NAMALWA (cell line): Measurements from ENCODE around the gene CRNN.

ENCODE experiments used
- DNase-seq: peaks from one replicate; pipeline ENCODE4 v3.0.0-alpha.2; 2015; ENCODE audit warnings: low spot score

Gene CRNN

DNA sequence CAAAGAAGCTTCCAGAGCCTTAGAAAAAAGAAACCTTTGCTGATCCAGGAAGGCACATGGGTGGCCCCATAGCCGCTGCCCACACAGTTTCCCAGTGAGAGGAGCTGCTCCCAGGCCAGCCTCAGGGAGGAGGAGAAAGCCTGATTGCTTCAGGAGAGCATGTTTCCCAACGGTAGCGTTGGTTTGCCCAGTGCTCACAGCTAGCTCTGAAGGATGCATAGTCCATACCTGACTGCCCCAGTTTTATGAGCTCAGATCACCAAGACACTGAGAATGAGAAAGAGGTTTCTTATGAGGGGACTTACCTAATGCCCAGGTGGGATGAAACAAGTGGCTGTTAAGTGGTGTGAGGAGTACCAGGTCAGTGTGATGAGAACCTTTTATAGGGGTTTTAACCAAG lies at the start of gene CRNN:
TSS of gene CRNN (minus strand) at position 355 of the 400 bp plus-strand sequence. CDS start 2,030 bp downstream, outside the sequence.
- DNase-seq: no peak

DNA sequence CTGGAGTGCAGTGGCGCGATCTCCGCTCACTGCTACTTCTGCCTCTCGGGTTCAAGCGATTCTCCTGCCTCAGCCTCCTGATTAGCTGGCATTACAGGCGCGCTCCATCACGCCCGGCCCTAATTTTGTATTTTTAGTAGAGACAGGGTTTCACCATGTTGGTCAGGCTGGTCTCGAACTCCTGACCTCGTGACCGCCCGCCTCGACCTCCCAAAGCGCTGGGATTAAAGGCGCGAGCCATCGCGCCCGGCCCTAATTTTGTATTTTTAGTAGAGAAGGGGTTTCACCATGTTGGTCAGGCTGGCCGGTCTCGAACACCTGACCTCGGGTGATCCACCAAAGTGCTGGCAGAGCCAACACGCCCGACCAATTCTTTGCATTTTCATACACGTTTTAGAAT lies 48.6 kb upstream of the CRNN start:
- no peak for DNase-seq

DNA sequence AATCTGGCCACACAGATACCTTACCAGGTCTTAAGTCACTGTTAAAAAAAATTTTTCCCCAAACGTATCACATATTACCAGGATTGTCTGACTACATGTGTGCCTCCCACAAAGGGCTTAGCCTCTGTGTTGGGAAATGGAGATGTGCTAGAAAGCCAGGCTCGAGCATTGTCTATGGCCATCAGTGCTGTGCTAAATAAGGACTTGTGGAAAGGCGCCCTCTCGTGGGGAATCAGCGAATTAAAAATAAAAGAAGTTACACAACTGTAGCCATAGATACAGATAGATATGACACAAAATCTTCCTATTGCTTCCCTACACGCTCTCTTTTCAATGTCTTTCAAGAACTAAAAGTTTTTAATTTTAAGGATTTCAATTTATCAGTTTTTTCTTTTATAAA lies 47.5 kb upstream of the CRNN start:
- DNase-seq: peak; percentile 85

DNA sequence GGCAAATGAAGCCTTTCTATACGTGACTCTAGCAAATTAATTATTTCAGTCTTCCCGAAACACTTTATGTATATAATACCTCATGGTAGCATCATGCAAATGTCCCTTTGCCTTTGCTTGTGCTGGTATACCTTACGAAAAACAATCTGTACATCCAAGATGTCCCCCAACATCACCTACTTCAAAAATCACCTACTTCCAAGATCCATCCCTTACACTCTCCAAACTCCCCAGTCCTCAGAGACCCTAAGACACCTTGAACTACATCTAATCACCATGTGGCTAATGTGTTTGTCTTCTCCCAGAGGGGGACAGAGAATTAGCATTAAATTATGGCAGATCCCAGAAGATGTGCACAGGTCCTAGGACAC lies 46.5 kb upstream of the CRNN start:
- no peak for DNase-seq

DNA sequence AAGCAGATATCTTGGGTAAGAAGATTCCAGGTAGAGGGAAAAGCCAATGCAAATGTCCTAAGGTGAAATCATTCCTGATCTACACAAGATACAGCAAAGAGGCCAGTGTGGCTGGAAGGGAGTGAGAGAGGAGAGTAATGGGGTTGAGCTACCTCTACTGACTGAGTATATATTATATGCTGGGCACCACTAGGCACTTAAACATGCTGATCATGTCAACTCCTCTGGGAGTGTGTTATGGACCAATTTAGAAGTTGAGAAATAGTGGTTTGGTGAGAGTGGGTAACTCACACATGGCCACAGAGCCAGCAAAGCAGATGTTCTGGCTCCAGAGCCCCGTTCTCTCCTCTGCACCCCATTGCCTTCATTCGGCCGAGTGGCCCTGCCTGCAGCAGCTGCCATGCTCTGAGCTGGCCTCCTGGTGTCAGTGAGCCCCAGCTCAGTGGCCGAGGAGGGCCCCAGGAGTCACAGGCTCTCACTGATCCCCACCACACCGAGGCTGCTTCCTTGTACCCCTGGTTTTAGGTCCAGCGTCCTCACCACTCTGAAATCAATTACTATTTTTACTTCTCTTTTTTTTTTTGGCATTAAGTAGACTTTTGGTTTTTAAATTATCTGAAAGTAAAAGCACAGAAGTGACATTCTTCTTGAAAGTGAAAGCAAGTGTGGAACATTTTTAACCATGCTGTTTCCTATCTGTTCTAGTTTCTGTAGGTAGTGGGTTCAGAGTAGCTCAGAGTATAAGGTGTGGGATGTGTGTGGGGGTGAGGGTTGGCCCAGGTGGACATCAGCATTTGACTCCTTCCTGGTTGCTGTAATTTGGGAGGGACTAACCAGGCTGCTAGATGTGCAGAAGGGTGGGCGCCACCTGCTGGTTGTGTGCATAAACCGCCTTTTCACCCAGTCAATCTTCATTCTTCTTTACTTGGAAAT lies 45.8 kb upstream of the CRNN start:
- peak; percentile 84 for DNase-seq

DNA sequence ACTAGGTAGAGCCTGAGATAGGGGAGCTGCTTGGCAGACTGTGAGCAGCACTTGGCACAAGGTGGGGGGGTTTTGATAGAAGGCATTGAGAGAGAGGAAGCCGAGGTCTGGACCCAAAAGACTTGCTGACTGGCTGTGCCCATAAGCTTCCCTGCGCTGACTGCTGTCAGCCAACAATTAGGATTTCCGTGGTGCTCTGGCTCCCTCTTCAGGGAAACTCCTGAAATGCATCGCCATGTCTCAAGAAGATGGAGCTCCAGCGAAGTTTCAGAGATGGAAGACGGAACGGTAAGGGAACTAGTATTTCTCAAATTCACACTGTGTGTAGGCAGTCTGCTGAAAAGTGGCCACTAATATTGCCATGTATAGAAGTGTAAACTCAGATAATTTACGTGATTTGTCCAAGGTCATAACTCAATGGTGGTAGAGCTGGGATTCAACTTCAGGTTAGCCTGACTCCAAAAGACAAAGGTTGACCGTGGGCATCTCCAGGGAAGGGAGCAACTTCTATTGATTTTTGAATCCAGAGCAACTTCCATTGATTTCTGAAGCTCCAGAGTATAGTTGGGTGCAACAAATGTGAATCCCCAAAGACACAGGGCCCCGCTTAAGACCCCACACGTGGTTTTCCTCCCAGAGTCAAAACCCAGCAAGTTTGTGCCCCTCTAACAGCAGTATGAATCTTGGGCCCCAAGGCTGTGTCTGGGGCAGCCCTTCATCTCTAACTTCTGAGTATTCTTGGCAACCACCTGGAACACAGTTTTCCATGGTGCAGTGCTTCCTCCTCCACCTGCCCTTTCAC lies 44.5 kb upstream of the CRNN start:
- DNase-seq: peak; percentile 91

DNA sequence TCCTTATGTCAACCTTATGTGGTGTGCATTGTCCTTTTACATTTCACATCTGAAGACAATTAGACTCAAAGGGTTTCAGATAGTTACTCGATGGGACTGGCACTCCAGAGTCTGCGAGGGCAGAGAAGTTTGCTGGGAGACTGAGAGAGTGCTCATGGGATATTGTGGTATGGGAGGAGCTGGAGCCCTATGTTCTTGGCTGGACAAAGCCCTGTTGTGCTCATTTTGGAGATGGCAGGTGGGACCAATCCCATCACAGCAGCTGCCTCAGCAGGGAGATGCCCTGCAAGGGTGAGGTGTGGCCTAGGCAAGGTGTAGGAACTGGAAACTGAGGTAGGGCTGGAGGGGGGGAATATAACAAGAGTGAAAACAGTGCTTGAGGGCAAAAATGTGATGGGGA lies 43.5 kb upstream of the CRNN start:
- no peak for DNase-seq

DNA sequence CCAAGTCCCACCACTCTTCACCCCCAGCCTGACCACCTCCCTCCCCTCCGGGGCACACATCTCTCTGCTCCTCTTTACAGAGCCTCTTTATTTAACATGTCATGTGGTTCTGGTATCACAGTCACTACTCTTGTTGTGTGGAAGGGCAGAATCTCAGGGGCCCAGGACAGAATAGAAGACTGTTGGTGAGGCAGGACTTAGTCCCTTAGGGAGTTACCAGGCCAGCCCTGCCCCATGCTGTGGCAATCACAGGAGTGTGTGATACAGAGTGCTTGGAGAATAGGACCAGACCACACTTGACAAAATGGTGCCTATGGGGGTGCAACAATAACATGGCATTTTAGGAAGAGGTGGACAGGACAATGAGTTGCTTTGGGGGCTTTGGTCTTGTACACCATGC lies 43.0 kb upstream of the CRNN start:
- no peak for DNase-seq

DNA sequence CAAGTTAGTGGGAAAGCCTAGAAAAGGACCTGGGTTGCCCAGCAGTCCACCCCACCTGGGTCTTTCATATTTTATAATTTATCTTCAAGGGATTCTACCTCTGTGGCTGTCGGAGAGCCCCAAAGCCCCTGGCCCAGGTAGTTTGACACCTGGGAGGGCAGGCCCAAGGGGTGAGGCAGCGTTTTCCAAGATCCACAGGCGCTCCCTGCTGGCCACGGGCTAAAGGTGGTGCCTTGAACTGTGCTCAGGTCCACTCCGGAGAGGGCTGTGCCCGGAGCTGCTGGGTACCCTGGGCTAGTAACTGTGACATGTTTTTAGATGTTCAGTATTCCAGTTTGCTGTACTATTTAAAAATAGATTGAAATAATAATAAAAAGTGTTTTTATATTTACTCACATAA lies 37.2 kb upstream of the CRNN start:
- no peak for DNase-seq

DNA sequence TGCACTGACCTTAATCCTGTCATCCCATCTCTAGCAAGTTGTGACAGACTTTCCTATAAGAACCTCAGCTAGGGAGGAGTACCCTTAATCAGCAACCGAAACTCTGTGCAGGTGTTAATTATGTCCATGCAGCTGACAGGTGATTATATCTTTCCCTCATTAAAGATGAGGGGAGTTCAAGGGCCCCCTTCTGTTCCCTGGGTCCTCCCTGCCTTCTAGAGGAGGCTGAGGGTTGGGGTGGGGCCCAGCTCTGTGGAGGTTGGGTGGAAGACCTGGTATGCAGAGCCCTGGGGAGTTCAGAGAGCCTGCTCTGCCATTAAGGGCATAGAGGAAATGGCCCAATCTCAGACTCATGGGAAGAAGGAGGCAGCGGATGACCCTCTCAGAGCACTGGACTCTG lies 35.6 kb upstream of the CRNN start:
- DNase-seq: no peak

DNA sequence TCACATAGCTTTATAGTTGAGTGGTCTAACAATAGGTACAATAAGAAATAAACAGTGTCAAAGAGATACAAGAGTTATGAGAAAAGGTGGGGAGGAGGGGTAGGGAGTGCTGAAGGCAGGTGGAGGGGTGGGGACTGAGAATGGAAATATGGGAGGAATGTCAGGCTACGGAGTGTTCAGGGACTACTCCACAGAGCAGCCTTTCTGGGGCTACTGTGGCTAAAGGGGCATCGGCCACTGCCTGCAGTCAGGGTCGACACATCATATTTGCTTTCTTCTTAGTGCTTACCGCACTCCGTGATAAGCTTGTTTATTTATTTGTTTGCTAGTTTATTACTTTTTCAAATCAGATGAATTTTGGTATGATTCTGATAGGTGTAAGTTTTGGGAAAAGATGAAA lies 34.4 kb upstream of the CRNN start:
- DNase-seq: no peak

DNA sequence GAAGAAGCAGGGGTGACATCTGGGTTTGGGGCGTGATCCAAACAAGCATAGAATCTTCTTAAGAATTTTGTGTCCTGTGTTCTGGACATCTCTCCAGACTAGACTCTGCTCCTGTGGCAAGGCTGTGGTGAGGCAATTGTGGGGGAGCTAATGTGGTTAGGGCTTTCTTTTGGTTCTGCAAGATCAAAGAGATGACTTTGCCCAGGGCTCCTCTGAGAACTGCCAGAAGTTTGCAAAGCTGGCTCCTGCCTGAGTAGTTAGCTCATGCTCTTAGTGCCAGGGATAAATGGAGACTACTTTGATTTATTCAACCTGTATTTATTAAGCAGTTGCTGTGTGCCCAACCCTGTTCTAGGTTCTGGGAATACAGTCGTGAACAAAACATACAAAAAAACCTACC lies 34.0 kb upstream of the CRNN start:
- no peak for DNase-seq

DNA sequence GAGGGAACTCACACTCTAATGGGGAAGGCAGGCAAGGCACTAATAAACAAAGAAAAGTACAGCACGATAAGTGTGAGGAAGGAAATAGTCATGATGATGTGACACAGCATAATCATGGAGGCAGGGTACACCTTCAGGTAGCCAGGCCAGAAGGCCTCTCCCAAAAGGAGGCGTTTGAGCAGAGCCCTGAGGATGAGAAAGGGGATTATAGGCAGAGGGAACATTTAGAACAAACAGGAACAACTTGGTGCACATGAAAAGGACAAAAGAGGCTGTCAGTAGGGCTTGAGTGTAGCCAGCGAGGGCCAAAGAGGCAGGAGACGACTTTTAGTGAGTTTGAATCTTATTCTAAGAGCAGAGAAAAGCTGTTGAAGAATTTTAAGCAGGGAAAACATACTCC lies 33.4 kb upstream of the CRNN start:
- no peak for DNase-seq

DNA sequence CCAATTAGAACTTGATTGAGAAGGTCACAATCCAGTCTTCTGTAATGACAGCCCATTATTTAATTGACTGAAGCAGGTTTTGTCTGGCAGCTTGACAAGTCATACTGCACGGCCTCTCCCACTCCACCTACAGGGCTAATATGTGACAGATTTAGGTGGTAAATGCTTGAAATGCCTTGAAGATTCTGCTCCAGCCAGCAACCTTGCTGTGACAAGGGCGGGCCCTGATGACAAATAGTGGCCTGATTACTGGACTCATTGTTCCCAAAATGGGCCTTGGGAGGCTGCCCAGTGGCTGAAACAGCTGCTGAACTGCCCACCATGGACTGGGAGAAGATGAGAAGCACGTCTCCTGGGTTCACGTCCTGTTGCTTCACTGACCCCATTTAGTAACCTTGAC lies 30.0 kb upstream of the CRNN start:
- no peak for DNase-seq

DNA sequence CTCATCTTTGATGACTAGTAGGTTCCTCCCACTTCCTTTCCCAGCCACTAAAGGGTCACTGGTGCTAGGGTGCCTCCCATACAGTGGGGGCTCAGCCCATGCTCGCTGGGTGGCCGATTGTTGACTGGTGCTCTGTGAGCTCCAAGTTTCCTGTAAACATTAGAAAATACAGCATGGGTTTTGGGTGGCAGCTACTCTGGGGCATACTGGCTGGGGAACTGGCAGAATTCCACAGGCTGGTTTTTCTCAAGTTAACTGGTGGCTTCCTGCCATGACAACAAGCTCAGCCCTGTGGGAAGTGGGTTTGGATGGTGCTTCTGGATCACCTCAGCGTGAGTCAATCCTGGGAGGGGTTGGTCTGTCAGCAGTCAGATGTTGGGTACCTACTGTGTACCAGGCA lies 28.7 kb upstream of the CRNN start:
- no peak for DNase-seq

DNA sequence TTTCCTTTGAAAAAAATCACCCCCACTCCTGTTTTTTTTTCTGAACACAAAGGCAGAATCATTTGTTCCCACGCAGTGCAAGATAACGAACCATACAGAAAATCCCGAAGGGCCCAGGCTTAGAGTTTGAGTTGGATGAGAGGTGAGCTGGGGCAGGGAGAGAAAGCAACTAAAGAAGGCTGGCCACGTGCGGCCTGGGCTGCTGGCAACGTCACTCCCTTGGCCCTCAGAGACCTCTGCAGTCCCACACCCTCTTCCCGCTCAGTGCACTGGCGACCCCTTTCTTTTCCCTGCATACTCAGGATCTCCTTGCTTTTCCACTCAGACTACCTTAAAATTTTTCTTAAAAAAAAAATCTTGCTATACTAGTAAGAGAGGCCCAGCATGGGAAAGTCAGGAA lies 28.2 kb upstream of the CRNN start:
- no peak for DNase-seq

DNA sequence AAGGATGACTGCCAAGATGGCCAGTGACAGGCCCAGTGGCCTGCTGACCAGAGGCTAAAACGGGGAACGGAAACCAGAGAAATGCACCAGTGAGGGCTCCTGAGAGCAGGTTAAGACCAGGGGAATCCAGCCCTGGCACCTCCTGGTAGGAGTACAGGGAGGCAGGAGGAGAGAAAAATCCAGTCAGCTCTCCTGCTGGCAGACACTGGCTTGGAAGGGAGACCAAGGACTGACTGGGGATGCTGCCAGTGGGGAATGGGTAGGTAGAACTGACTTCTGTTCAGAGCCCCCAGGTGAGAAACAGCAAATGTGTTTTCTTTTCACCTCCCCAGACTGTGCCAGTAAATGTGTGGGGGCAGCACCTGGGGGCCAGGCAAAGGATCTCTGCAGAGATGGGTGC lies 27.7 kb upstream of the CRNN start:
- no peak for DNase-seq

DNA sequence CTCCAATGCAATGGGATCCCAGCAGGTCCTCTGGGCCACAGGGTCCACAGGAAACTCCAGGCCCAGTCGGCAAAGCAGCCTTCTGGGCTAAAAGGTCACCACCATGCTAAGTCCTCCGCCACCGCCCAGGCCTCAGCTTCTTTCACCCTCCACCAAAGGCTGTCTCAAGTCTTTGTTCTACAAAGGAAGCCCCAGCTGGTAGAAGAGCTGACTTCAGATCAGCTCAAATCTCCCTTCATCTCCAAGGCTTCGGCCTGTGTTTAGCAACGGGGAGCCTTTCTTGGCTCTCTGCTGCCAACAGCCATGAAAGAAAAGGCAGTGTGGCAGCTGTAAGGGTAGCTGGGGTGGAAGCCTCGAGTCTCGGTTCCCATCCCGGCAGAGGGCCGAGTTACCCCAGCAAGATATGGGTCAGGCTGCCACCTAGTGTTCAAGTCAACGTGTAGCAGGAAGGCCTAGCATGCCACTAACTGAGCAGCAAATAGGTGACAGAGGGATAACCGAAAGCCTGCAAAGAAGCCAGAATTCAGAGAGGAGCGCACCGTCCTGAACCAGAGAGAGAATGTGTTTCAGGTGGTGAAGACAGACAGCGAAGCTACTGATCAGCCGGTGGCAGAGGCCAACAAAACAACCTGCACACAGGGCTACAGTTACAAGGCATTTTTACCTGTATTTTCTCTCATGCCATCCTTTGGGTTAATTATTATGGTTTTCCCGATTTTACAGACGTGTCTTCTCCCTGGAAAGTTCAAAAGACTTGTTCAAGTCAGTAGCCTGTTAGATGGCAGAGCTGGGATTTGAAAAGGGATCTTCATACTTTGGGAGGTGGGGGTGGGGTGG lies 26.8 kb upstream of the CRNN start:
- DNase-seq: peak; percentile 89

DNA sequence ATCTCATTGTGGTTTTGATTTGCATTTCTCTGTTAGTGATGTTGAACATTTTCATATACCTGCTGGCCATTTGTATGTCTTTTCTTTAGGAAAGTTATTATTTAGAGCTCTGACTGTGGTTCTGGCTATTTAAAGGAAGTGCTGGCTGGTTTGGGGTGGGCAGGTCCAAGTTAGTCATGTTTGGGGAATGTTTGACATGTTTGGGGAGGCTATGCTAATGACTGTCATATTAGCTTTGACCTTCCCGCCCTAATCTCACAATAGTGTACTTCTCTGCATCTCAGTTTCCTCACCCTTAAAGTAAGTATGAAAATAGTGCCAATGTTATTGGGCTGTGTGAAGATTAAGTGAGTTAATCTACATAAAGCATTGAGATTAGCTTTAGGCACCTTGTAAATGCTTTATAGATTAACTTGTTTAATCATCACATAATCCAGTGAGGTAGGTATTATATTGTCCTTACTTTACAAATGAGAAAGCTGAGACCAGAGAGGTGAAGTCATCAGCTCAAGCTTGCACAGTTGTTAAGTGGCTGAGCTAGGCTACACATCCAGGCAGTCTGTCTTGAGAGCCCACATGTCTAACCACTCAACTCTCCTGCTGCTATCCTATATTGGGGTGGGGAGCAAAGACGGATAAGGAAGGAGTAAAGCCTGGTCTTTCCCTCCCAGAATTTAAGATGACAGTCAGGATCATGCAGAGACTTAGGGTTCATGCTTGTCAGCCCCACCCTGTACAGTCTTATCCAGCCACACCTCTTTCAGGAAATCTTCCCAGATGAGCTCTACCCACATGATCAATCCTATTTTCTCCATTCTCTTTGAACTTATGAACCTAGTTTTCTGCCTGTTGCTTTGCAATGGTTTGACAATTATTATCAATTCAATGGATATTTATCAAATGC lies 22.8 kb upstream of the CRNN start:
- DNase-seq: no peak

DNA sequence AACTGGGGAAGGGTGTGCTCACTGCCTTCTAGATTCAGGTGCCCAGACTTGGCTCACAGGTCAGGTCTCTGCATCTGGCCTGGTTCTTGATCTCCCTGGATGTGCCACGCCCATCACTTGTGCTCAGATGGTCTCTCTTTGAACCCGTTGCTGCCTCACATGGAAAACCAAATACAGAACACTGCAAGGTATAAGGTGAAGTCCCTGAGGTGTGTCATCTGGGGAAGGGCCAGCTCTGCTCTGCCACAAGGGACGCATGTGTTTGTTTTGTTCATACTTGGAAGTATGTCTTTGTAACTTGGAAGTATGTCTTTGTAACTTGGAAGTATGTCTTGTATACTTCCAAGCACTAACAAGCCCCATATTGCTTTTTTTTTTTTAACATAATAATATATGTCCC lies 13.4 kb upstream of the CRNN start:
- DNase-seq: no peak

DNA sequence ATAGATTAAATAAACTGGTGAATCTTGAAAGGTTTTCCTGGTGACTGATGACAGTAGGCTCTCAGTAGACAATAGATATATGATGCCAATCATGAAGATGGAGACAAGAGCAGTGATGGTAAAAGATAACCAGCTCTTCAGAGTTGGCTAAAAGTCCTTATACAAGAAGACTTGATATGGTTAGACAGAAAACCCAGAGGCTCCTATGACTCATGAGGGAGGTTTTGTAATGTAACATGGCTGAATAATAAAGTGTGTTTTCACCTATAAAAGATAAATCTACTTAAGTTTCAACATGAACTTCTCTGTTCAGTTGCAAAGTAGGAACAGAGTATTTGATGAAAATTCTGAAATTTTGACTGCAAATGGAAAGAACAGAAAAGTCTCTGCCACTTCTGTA lies 12.7 kb upstream of the CRNN start:
- no peak for DNase-seq
